ENCODE measurements around the gene LIAS.
"Not testable (repeated sequence)": the region's sequence is repeated elsewhere in the genome, so short reads cannot be mapped to it uniquely, and the experiment has no call there.

The LIAS gene

DNA sequence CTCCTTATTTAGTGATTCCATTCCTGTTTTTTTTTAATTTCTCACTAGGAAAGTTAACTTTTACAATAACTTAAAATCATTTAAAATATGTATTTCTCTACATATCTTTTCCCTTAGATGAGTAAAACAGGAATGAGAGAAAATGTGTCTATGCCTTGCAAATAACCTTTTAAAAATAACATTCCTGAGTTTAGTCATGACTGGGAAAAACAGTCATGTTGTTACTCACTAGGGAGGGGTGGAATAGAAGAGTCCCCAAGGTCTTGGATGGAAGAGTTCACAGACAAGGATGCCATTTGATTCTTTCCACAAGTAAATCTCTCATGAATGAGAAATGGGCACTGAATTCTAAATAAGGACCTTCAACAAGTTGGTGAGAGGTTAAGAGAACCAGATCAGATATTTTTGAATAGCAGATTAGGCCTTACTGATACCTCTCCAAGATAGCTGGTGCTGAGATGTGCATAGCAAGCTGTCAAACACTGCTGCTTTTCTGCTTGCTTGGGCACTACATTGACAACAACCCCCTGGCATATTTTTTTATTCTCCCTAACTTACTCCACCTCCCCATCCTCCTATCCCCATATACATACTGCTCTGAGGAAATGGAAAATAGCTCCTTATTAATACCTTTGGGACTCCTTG lies 43.3 kb downstream of the LIAS start:
- DNase-seq: no peak

DNA sequence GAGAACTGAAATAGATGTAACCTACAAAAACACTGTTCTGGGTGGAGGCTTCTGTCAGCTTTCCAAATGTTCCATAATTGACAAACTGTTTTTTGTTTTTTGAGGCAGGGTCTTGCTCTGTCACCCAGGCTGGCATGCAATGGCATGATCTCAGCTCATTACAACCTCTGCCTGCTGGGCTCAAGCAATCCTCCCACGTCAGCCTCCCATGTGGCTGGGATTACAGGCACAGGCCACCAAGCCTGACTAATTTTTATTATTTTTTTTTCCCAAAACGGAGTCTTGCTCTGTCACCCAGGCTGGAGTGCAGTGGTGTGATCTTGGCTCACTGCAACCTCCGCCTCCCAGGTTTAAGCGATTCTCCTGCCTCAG lies 43.8 kb downstream of the LIAS start:
- not testable (repeated sequence) for DNase-seq

DNA sequence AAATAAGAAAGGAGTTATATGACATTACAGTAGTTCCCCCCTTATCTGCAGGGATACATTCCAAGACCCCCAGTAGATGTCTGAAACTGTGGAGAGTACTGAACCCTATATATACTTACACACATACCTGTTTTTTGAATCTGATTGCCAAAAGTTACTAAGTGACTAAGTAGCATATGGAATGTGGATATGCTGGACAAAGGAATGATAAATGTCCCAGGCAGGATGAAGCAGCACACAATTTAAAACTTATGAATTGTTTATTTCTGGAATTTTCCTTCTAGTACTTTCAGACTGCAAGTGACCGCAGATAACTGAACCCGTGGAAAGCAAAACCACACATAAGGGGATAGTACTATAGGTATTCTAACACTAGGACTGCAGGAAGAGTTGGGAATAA lies 45.7 kb downstream of the LIAS start:
- no peak for DNase-seq

DNA sequence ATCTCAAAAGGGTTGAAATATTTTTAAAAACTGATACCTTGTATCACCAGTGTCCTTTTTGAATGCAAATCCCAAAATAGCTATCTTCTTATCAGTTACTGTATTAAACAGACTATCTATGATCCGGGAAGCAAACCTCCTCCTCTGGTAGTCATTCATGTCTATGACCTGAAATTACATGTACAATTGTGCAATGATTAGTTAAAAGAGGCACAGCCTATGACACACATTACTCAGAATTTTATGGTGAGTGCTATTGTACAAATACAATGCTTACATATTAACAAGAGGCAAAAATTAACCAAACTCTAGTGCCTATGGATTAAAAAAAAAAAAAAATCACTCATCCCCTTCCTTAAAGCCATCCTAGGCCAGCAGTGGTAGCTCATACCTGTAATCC lies 46.7 kb downstream of the LIAS start:
- DNase-seq: no peak

DNA sequence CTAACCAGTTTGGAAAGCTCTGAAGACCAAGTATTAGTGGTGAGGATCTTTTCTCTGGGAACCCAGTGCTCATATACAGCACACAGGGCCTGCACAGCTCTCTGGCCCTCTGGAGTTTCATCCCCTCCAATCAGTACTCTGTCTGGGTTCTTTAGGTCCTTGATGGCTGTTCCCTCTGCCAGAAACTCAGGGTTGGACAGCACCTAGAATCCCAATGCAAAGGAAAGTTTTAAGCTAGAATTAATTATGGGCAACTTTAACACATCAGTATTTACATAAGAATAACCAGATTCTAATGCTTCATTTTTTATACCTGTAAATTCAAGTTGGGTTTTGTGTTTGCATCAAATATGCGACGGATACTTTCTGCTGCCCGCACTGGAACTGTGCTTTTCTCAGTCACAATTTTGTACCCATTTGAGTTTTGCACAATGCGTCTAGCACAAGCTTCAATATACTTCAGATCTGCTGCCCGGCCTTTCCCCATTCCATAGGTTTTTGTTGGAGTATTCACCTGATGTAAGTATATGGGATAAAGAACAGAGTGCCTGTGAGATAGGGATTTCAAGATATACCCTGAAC lies 51.6 kb downstream of the LIAS start:
- no peak for DNase-seq

DNA sequence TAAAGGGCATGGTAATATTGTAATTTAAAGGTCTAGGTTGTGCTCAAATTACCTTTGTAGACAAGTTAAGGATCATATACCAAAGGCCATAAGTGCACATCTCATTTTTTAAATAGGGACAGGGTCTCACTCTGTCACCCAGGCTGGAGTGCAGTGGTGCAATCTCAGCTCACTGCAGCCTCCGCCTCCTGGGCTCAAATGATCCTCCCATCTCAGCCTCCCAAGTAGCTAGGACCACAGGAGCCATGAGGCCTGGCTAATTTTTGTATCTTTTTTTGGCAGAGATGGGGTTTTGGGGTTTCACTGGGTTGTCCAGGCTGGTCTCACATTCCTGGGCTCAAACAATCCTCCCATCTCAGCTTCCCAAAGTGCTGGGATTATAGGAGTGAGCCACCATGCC lies 55.4 kb downstream of the LIAS start:
- DNase-seq: not testable (repeated sequence)

DNA sequence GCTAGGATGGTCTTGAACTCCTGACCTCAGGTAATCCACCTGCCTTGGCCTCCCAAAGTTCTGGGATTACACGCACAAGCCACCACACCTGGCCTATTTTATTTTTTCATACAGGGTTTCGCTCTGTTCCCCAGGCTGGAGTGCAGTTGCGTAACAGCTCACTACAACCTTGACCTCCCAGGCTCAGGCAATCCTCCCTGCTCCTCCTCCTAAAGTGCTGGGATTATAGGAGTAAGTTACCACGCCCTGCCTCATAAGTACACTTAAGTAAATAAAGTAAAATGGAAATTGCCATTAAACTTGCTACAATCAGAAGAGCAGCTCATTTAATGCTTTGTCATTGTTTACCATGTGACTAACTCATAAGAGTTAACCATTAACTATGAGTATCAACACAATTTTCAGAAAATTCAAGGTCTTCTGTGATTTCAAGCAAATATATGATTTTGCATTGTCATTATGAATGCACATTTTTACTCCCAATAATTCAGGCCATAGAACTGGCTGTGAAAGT lies 56.1 kb downstream of the LIAS start:
- no peak for DNase-seq

DNA sequence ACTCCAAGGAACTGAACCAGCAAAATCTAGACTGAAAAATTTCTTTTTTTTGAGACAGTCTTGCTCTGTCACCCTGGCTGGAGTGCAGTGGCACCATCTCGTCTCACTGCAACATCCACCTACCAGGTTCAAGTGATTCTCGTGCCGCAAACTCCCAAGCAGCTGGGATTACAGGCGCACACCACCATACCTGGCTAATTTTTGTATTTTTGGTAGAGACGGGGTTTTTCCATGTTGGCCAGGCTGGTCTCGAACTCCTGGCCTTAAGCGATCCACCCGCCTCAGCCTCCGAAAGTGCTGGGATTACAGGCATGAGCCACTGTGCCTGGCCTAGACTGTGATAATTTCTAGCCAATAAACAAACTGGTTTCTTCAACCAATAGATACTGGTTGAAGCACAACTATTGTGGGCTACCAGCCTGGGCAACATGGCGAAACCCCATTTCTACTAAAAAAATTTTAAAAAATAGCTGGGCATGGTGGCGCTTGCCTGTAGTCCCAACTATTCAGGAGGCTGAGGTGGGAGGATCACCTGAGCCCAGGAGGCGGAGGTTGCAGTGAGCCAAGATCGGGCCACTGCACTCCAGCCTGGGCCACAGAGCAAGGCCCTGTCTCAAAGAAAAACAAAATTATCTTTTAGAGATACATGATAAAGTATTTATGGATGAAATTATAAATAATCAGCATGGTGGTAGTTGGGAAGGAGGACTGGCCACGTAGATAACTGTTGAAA lies 57.0 kb downstream of the LIAS start:
- not testable (repeated sequence) for DNase-seq

DNA sequence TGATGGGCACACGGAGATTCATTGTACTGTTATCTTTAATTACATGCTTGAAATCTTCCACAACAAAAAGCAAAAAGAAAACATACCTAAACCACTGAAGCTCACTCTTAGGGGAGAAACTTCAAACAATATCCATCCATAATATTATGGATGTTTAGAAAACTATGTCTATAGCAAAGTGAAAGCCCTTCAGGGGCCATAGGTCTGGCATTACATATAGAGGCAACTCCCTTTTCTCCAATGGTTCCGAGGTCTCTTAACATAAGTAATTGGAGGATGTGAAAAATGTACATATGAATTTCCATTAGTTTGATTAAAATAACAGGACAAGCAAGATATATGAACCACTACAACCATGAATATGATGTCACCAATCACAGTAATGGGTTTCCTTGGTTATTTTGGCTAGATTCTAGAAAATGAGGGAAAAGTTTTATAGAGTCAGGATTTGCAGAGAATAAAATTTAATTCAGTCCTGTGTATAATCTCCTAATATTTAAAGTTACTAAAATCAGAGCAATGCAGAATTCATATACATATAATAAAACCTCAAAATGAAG lies 57.6 kb downstream of the LIAS start:
- no peak for DNase-seq

DNA sequence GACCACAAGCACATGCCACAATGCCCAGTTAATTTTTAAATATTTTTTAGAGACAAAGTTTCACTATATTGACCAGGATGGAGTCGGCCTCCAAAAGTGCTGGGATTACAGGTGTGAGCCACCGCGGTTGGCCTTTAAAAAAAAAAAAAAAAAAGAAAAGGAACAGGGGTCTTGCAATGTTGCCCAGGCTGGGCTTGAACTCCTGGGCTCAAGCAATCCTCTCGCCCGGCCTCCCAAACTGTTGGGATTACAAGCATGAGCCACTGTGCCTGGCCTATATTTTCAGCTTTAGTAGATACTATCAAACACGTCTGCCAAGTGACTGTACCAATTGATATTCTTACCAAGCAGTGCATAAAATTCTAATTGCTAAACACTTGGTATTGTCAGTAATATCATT lies 59.6 kb downstream of the LIAS start:
- DNase-seq: no peak

DNA sequence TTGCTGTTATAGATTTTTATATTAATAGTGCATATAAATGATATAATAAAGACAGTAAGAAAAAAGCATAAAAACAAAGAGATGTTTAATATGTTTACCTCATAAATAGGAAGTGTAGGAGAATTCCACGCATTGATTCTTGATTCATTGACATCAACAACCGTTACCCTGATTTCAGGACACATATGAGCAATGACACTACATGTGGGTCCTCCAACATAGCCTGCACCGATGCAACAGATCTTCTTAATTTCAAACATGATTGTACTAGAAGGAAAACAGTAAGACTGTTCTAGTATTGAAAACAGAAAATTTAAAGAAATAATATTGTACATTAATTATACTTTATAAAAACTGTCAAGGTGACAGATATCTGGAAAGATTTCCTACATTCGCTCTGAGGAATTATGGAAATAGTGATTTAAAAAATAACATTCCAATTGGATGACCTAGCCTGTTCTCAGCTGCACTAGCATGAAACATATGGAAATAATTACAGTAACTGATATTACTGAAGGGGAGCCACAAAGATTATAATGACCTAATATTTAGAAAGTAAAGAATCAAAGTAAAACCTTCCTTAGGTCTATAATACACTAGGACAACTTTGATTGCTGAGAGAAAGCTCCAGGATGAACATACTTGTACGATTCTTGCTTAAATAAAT lies 62.5 kb downstream of the LIAS start:
- no peak for DNase-seq

DNA sequence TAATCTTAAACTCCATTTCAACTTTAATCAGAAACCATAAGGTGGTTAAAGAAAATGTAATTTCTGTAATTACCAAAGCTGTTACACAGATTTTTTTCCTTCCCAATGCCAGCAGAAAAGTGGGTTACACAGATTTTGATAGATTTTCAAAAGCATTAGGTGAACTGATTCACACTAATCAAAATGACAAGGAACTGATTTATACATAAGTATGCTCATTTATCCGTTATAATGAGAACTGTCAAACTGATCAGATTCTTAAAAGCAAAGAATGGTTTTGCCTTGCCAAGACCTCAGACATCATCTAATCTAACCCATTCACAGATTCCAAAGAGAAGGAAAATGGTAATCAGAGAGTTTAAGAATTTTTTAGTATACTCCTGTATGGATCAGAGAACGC lies 63.2 kb downstream of the LIAS start:
- DNase-seq: no peak

DNA sequence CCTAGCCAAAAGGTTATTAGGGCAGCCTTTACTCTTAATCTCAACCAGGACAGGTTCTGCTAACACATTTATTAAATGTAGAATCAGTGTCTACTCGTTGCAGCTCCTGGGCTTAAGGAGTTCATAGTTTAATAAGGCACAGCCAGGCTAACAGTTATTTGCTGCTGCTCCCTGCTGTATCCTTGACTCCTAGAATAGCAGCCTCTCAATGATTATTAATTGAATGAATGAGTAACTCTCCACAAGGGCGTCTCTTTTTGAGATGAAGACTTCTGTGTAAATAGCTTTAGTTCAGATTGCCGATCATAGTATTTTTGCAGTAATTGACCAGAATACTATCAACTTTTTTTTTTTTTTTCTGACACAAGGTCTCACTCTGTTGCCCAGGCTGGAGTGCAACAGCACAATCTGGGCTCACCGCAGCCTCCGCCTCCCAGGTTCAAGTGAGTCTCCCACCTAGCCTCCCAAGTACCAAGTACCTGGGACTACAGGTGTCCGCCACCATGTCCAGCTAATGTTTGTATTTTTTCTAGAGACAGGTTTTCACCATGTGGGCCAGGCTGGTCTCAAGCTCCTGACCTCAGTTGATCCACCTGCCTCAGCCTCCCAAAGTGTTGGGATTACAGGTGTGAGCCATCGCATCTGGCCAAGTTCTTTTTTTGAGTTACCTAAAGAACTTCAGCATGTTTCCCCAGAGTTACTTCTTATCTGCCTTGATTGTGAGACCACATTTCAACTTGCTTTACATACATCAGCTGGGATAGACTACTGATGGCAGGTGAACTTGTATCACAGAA lies 65.5 kb downstream of the LIAS start:
- DNase-seq: no peak

DNA sequence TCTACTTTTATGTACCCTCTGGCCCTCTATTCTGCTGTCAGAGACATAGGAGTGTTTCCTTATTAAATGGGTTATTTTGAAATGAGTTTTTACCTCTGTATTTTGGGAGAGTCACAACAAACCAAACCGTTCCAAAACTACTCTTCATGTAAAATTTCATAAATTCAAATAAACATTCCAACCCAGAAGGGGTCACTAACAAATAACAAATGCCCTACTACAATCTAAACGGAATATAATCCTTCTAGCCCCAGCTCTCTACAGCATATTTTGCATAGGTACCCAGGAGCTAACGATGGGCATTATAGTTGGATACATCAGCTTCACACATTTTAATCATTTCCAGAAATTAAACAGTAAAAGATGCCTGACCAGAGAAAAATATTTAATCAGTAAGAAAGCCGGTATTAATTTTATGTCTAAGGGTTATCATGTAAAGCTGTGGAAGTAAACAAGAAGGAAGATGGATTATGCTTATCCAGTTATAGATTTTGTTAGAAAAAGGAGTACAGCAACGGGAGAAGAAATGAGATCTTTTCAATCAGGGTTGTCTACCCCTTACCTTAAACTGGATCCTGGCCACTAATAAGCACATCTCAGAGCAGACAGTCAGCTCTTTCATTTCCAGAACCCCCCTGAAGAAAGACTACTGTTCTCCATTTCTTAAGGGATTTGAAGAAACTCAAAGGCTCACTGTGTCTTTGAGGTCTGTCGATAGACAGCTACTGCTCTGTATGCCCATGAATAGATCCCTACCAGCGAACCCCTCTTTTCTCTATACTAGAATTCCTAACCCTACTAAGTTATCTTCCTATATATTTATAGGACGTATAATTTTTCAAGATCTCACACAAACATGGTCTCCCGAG lies 67.2 kb downstream of the LIAS start:
- no peak for DNase-seq

DNA sequence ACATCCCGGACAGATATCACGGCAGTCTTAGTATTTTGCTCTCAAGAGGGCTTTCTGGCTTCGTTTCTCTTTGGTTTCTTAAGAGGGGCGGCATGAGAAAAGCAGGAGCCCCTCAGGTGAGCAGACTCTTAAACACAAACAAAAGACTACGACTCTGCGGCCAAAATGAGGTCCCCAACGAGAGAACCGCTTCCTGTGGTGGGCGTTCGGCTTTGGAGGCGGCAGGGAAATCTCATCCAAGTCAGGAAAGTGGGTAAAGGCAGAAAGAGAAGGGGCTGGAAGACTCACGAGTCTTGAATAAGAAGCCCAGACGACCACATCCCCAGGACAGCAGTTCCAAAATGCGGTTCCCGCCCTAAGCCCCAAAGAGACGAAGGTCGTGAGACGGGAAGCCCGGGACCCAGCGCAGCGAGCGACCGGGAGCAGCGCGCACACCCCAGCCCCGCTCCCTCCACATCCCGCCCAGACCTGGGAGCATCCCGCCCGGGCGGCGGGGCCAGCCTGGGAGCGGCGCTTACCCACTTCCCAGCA lies 68.0 kb downstream of the LIAS start:
- no peak for DNase-seq

DNA sequence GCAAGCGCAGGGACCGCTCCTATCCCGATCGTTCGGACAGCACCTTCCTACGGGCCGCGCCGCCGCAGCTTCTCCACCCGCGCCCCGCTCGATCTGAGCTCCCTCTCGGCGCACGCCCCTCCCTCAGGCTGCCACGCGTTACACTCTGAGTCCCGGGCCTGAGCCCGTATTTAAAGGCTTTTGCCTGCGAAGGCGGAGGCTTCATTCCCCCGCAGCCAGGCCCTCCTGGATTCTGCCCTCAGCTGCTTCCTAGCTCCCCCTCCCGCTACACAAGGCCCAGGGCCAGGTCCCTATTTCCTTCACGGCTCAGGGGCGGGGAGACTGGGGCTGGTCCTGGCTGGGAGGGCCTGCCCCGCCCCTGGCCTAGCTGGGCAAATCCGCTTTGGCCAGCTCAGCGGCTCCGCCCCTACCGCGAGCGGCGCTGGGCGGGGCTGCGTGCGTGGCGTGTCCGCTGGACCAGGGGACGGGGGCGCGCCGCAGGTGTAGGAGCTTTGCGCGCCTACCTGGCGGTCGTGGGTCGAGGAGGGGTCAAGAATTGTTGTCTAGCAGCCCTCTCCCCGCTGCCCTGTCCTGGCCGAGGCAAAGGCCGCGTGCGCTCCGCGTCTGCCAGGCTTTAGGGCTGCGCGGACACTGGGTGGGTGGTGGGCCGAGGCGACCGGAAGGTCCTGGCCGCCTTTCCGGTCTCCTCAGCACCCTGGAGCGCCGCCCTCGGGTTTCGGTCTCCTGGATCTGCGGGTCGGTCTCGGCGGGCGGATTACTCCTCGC lies 68.6 kb downstream of the LIAS start, which contains the start of gene UGDH:
Gene UGDH, minus strand, starts transcription at position 144 of the 765 bp plus-strand sequence. CDS start 5,927 bp downstream, outside the sequence.
- peak; percentile 76 for DNase-seq

DNA sequence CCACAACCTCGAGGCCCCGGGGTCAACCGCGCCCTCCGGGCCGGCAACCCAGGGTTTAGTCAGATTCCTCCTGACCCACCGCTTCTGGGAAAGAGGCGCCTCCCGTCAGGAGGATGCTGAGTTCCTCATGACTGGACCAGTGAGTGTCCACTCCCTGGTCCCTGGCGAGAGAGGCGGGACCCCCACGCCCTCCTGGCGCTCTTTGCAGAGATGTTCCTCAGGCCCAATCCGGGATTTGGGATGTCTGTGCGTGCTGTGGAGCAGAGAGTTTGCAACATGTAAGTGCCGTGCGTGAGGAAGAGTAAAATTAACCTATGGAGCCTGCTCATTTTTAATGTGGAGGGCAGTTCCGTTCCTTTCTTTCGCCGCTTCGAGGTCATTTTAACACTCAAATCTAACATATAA lies 69.2 kb downstream of the LIAS start:
- DNase-seq: no peak

Data from NCI-H2171 (cell line).